Measurements from ENCODE around the gene ENTHD1.

ENTHD1 gene

DNA sequence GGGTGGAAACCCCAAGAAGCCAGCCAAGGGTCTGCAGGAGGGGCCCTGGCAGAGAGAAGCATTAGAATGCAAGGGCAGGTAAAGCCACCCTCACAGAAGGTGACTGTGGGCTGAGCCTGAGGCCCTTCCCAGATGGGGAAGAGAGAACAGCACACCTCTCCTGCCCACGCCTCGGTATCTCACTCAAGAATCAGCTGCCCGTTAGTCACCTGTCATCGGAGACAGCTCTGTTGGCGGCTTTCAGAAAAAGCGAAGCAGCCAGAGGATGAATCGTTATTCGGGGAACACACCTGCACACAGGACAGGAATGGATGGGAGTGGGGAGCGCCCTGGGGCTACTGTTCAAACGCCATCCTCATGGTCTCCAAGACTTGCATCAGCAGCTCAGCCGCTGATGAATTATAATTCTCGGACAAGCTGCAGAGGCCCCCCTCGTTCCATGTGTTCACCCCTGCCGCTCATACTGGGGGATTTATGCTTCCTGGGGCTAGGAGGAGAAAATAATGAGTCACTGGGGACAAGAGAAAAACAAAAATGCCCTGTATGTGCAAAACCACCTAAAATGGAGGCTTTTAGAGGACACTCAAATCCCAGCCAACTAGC lies 45.0 kb upstream of the ENTHD1 start:
- TF ChIP-seq, protein P1, sequence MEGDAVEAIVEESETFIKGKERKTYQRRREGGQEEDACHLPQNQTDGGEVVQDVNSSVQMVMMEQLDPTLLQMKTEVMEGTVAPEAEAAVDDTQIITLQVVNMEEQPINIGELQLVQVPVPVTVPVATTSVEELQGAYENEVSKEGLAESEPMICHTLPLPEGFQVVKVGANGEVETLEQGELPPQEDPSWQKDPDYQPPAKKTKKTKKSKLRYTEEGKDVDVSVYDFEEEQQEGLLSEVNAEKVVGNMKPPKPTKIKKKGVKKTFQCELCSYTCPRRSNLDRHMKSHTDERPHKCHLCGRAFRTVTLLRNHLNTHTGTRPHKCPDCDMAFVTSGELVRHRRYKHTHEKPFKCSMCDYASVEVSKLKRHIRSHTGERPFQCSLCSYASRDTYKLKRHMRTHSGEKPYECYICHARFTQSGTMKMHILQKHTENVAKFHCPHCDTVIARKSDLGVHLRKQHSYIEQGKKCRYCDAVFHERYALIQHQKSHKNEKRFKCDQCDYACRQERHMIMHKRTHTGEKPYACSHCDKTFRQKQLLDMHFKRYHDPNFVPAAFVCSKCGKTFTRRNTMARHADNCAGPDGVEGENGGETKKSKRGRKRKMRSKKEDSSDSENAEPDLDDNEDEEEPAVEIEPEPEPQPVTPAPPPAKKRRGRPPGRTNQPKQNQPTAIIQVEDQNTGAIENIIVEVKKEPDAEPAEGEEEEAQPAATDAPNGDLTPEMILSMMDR (IDR thresholded peaks at IDR 0.05; ENCODE audit: extremely low read depth, missing control alignments): no peak

GRCh38 chr22:39937906-39938305 lies 44.3 kb upstream of the ENTHD1 start:
- TF ChIP-seq, protein P1 (IDR thresholded peaks at IDR 0.05; ENCODE audit: extremely low read depth, missing control alignments): no peak
- no peak for DNase-seq (ENCODE audit: low spot score)

More for the DNA sequence above, 45.0 kb upstream of the ENTHD1 start:
- DNase-seq (ENCODE audit: low spot score): no peak

DNA sequence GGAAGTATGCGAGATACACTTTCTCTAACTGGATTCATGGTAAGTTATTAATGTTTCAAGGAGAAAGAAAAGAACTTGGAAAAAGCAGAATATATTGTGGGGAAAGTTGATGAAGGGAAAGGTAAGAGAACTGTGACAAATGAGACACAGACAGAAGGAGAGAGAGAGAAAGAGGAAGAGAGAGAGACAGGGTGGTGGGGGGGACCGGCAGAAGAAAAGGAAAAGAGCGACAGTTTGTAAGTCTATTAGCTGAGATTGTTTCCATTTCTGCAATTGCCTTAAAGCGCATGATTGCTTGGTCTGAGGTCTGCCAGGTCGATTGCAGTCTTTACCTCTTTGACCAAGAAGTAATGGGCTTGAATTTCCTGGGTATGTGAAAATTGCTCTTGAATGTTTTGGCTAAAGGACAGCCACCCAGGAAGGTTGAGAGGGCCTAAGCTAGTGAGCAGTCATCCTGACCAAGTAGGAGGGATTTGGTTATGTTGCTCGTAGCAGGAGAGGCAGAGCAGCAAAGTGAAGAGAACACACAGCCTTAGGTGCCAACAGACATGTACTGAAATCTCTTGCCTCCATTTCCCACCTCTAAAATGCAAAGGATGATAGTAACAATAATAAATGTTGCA lies 43.1 kb upstream of the ENTHD1 start:
- no peak for DNase-seq (ENCODE audit: low spot score)
- TF ChIP-seq, protein P1 (IDR thresholded peaks at IDR 0.05; ENCODE audit: extremely low read depth, missing control alignments): no peak

GRCh38 chr22:39935612-39936011 lies 42.1 kb upstream of the ENTHD1 start:
- DNase-seq (ENCODE audit: low spot score): no peak
- TF ChIP-seq, protein P1 (IDR thresholded peaks at IDR 0.05; ENCODE audit: extremely low read depth, missing control alignments): no peak

- TF ChIP-seq, protein P1 (IDR thresholded peaks at IDR 0.05; ENCODE audit: extremely low read depth, missing control alignments): no peak
- no peak for DNase-seq (ENCODE audit: low spot score)
Observed at GRCh38 chr22:39935116-39935515, 41.6 kb upstream of the ENTHD1 start.

DNA sequence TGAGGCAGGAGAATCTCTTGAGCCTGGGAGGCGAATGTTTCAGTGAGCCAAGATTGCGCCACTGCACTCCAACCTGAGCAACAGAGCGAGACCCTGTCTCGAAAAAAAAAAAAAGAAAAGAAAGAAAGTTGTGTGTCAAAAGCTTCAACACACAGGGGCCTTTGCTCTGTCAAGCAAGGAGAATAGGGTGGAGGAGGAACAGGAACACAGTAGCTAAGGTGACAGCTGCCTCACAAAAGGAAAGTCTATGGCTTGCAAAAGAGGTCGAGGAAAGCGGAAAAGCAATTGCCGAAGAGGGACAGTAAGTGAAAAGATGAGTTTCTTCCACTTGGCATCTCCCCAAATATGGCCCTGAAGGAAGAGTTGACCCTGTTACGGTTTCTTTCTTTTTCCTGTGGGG lies 40.2 kb upstream of the ENTHD1 start:
- DNase-seq (ENCODE audit: low spot score): no peak
- TF ChIP-seq, protein P1 (IDR thresholded peaks at IDR 0.05; ENCODE audit: extremely low read depth, missing control alignments): no peak

GRCh38 chr22:39932918-39933649 lies 39.5 kb upstream of the ENTHD1 start:
- TF ChIP-seq, protein P1 (IDR thresholded peaks at IDR 0.05; ENCODE audit: extremely low read depth, missing control alignments): peak; percentile 67
- peak; percentile 57 for DNase-seq (ENCODE audit: low spot score)
